GM23248 (cell line): ENCODE results near the gene DGKI.

ENCODE experiments used
- EZH2 ChIP-seq: fragments of 200-600 bp; sonication (generic); IDR thresholded peaks from 2 replicates; pipeline ENCODE4 v1.6.1; 2018; ENCODE audit warnings: antibody characterized with exemption, mild to moderate bottlenecking; ENCODE audit not compliant: insufficient read depth, poor library complexity, severe bottlenecking
- EZH2phosphoT487 ChIP-seq: fragments of 200-600 bp; sonication (generic); IDR thresholded peaks from 2 replicates; pipeline ENCODE4 v1.6.1; 2018; ENCODE audit warnings: antibody characterized with exemption, moderate library complexity, mild to moderate bottlenecking, low read depth; ENCODE audit not compliant: insufficient read depth

DNA sequence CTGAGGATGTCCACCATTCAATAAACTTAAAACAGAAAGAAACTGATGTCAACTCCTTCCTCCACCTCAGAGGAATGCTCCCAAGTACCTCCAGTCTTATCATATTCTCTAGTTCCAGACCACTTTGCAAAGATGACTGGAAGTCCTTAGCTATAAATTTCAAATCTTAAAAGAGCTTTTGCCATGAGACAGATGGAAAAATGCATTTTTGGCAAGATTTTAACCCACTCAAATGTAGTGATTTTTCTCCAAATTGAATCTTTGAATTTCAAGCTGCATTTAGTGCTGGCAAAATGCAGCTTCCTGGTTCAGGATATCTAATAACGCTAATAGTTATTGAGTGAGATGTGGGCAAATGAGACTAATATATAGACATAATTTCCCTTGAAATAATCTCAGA lies 33.2 kb downstream of the DGKI start:
- TF ChIP-seq EZH2phosphoT487 (no peak), EZH2 (no peak)
